Measurements from ENCODE around the gene RPS21.

DNA sequence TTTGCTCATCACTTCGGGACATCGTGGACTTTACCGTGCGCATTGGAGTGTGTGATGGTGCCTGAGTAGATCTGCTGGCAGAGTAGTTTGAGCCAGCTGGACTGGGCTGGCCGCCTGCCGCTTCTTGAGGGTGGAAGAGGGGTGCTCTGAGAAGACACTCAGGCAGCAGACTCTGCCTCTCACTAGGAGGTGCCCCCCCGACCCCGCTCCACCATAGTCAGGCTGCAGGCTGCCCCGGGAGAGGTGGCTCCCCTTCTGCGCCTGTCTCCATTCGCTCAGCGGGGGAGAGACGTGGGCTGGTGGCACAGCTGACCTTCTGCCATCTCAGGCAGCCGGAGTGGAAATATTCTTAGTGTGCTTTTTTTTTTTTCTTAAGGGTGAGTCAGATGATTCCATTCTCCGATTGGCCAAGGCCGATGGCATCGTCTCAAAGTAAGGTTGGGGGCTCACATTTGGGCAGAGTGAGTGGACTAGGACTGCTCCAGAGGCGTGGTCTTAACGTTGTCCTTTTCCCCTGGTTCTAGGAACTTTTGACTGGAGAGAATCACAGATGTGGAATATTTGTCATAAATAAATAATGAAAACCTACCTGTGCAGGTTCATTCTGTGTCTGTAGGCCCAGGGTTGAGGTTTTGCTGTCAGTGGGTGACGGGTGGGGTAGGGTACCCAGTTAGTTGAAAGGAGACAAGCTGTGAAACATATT, 1.2 kb downstream of the RPS21 start:
- TF ChIP-seq POLR2A (IDR thresholded peaks at IDR 0.05): no peak
- TF ChIP-seq, protein P1, sequence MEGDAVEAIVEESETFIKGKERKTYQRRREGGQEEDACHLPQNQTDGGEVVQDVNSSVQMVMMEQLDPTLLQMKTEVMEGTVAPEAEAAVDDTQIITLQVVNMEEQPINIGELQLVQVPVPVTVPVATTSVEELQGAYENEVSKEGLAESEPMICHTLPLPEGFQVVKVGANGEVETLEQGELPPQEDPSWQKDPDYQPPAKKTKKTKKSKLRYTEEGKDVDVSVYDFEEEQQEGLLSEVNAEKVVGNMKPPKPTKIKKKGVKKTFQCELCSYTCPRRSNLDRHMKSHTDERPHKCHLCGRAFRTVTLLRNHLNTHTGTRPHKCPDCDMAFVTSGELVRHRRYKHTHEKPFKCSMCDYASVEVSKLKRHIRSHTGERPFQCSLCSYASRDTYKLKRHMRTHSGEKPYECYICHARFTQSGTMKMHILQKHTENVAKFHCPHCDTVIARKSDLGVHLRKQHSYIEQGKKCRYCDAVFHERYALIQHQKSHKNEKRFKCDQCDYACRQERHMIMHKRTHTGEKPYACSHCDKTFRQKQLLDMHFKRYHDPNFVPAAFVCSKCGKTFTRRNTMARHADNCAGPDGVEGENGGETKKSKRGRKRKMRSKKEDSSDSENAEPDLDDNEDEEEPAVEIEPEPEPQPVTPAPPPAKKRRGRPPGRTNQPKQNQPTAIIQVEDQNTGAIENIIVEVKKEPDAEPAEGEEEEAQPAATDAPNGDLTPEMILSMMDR (IDR thresholded peaks at IDR 0.05): no peak

Measured in lower leg skin (tissue), 3 donors.